Endothelial cell of umbilical vein (primary cell): ENCODE data around the gene FTCDNL1. TPM values are rescaled to one million over a fixed set of nuclear protein-coding genes. Genes with fewer than 3 reads are reported as not detected.

Source experiments
- BruUV-seq: library from RNA; stranded (reverse); fragments of 400-500 nt; replicated peaks from 2 replicates; lab custom pipeline; 2021; lab: Mats Ljungman, UMichigan
- CTCF ChIA-PET: fragments of 300-600, 350-600 bp; sonication (Branson Sonifier 250); formaldehyde crosslinking; loops from one replicate; lab custom pipeline; 2021; ENCODE audit warnings: antibody characterized with exemption, inconsistent platforms; lab: Charles Lee
- POLR2A ChIA-PET: fragments of 300-600, 350-600 bp; sonication (Branson Sonifier 250); formaldehyde crosslinking; loops from one replicate; lab custom pipeline; 2021; ENCODE audit warnings: antibody characterized with exemption, inconsistent platforms; lab: Charles Lee
- DNase-seq: peaks from one replicate; pipeline ENCODE4 v3.0.0-alpha.2; 2011; ENCODE audit warnings: low read depth, low spot score
- FAIRE-seq: peaks from 2 replicates; lab custom pipeline; 2011; peaks lifted over from hg19 to GRCh38; lab: Jason Lieb, UNC
- H2AFZ ChIP-seq: 2 replicates; pipeline ENCODE4 v1.6.0; 2012; ENCODE audit warnings: low read depth, low read length, control low read depth, inconsistent platforms
- H3K27ac ChIP-seq: 2 replicates; pipeline ENCODE4 v1.5.1; 2011; ENCODE audit warnings: low read depth, mild to moderate bottlenecking, control low read depth, low read length, moderate library complexity; ENCODE audit not compliant: insufficient read depth
- H3K27me3 ChIP-seq, 2 experiments: 2 replicates each; pipeline versions ENCODE4 v1.6.0 to v1.6.1; 2011; ENCODE audit warnings: low read length in 2 of 2, mixed read lengths in 1 of 2; ENCODE audit not compliant: control insufficient read depth in 2 of 2, insufficient read depth in 2 of 2
- H3K36me3 ChIP-seq, 2 experiments: 2 replicates in 1 of 2; 3 replicates in 1 of 2; pipeline ENCODE4 v1.5.1; 2011; ENCODE audit warnings: low read length in 2 of 2, mild to moderate bottlenecking in 1 of 2, moderate library complexity in 1 of 2; ENCODE audit not compliant: control insufficient read depth in 2 of 2, insufficient read depth in 2 of 2; ENCODE audit errors: extremely low read depth in 1 of 2
- H3K4me1 ChIP-seq: 3 replicates; pipeline ENCODE4 v1.5.1; 2011; ENCODE audit warnings: mild to moderate bottlenecking, low read length; ENCODE audit not compliant: control insufficient read depth, insufficient read depth; ENCODE audit errors: extremely low read depth
- H3K4me2 ChIP-seq: 2 replicates; pipeline ENCODE4 v1.6.1; 2011; ENCODE audit warnings: low read length, control low read depth, mixed read lengths; ENCODE audit not compliant: insufficient read depth
- H3K4me3 ChIP-seq, 3 experiments: fragments of 200-600 bp in 1 of 3; sonication (generic), shearing (Covaris generic) in 1 of 3; replicated peaks in 1 of 3; 2 replicates each; pipeline ENCODE4 v1.5.1; 2011 to 2016; ENCODE audit warnings: control low read depth in 3 of 3, low read length in 3 of 3, mild to moderate bottlenecking in 2 of 3, inconsistent platforms in 1 of 3, low read depth in 1 of 3, moderate library complexity in 1 of 3; ENCODE audit not compliant: insufficient read depth in 1 of 3
- H3K79me2 ChIP-seq: 2 replicates; pipeline ENCODE4 v1.6.0; 2012; ENCODE audit warnings: low read length, inconsistent platforms; ENCODE audit not compliant: control insufficient read depth, insufficient read depth
- H3K9ac ChIP-seq: replicated peaks from 2 replicates; pipeline ENCODE3; 2011; ENCODE audit warnings: low read length, control low read depth; ENCODE audit not compliant: insufficient read depth; ENCODE audit errors: extremely low read depth
- H3K9me1 ChIP-seq: replicated peaks from 3 replicates; pipeline ENCODE4 v1.6.0; 2011; ENCODE audit warnings: mild to moderate bottlenecking, low read length; ENCODE audit not compliant: control insufficient read depth, insufficient read depth; ENCODE audit errors: extremely low read depth
- H3K9me3 ChIP-seq: replicated peaks from 2 replicates; pipeline ENCODE4 v1.5.1; 2012; ENCODE audit warnings: low read length, inconsistent platforms; ENCODE audit not compliant: control insufficient read depth, insufficient read depth
- H4K20me1 ChIP-seq: replicated peaks from 2 replicates; pipeline ENCODE3; 2011; ENCODE audit warnings: mild to moderate bottlenecking, low read length; ENCODE audit not compliant: control insufficient read depth, insufficient read depth; ENCODE audit errors: extremely low read depth
- EZH2 ChIP-seq: IDR thresholded peaks from 2 replicates; pipeline ENCODE4 v1.6.1; 2012; ENCODE audit warnings: borderline replicate concordance, low read depth, mild to moderate bottlenecking, moderate library complexity, low read length, inconsistent platforms; ENCODE audit not compliant: severe bottlenecking
- FOS ChIP-seq: IDR thresholded peaks from 2 replicates; pipeline ENCODE4 v1.6.1; 2011; ENCODE audit warnings: mild to moderate bottlenecking, low read length, moderate library complexity, borderline replicate concordance; ENCODE audit not compliant: insufficient read depth
- GATA2 ChIP-seq: IDR thresholded peaks from 2 replicates; pipeline ENCODE4 v1.7.0; 2011; ENCODE audit warnings: low read depth, mild to moderate bottlenecking, moderate library complexity, mixed read lengths, low read length; ENCODE audit not compliant: insufficient read length, insufficient read depth
- MYC ChIP-seq: IDR thresholded peaks from one replicate; pipeline ENCODE4 v1.6.1; 2011; ENCODE audit warnings: mild to moderate bottlenecking, low read depth, low read length
- POLR2AphosphoS5 ChIP-seq: IDR thresholded peaks from 2 replicates; pipeline ENCODE4 v1.6.1; 2012; ENCODE audit warnings: low read depth, mild to moderate bottlenecking, control low read depth, low read length, moderate library complexity; ENCODE audit not compliant: insufficient read depth
- dilution Hi-C: fragments of 300-500 bp; cut with MboI; formaldehyde crosslinking; loops from one replicate; pipeline ENCODE4 v1.15.0; 2019; ENCODE audit warnings: low sequenced_read_pairs; ENCODE audit not compliant: extremely low pct_ligation_motif_present
- intact Hi-C: fragments of 100-400 bp; cut with micrococcal nuclease; formaldehyde crosslinking; loops from one replicate; pipeline ENCODE4 v1.10.0; 2022
- polyA plus RNA-seq, 4 experiments: library from polyadenylated mRNA; depleted of rRNA in 3 of 4; stranded (reverse) in 3 of 4; unstranded in 1 of 4; fragments of >200 nt; gene quantifications; 2 replicates each; pipeline versions ENCODE4 v1.2.1 to v1.2.3, GENCODE V29; 2011 to 2012; ENCODE audit warnings: missing spikeins in 1 of 4
- total RNA-seq: library from RNA; stranded (reverse); gene quantifications from 2 replicates; pipeline ENCODE4 v1.2.3, GENCODE V29; 2021
- TF ChIP-seq, protein P1 (sequence below), 2 donors: IDR thresholded peaks; 1 replicate in 1 of 2; 2 replicates in 1 of 2; pipeline ENCODE4 v1.5.1; 2011; ENCODE audit warnings: low read length in 2 of 2, mild to moderate bottlenecking in 2 of 2, moderate library complexity in 2 of 2, control low read depth in 1 of 2, inconsistent platforms in 1 of 2, low read depth in 1 of 2; ENCODE audit not compliant: insufficient read depth in 1 of 2; ENCODE audit errors: extremely low read depth in 1 of 2

FTCDNL1 gene
- total and polyA plus RNA-seq, 2 donors (not counting 3 experiments of a cell fraction or from before 2014, with no cell fraction given), result 0.19 to 0.27 TPM

DNA sequence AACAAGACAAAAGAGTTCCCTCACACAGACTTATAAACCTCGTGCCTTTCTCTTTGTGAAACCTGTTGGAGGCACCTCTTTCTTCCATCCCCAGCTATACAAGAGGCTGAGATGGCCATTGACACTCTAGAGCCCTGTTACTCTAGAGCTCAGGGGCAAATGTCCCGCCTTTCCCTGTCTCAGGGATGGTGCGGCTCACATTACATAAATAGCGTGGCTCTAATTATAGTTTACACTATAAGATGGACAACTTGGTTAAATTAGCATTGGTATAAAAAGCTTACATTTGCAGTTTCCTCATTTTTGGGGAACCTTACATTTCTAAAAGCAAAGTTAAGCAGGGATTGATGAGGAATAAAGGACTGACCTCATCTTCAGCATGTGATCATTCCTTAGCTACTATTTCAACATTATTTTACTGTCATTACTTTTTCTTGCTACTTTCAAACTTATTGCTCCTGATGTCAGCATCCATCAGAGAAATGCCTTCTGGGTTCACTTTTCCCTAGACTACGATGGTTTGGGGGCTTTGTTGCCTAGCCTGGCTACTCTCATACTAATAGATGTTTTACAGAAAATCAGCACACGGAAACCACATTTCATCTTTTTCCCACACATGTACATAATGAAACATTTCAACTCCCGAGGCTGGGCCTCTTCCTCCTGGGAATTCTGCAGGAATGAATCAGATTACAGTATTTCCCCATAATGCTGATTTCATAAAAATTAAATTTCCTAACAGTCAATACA is 40.4 kb downstream of the FTCDNL1 start:
- ChIA-PET POLR2A (no interaction called here), CTCF (interaction anchor here (1.3 kb wide), 1 partner anchor 17 kb away, joined by 3 read pairs; no protein-coding TSS in a partner anchor)
- Histone ChIP-seq H3K36me3 (no peaks in the 10 kb centered on the region), H3K9me1 (no peaks in the 10 kb centered on the region), H3K4me3 (no peak overlapping the region), H3K4me1 (no peaks in the 10 kb centered on the region), H4K20me1 (no peaks in the 10 kb centered on the region), H2AFZ (no peak overlapping the region), H3K4me2 (no peak overlapping the region), H3K9ac (no peak overlapping the region), H3K27me3 (peaks cover 0 to 1% of the 10 kb centered on the region in 2 experiments), H3K9me3 (no peaks in the 10 kb centered on the region), H3K27ac (no peak overlapping the region), H3K79me2 (no peaks in the 10 kb centered on the region)
- dilution Hi-C loops, result no loop called here
- DNase-seq, result no peak
- BruUV-seq, result no TSS peak
- intact Hi-C loops, result no loop called here
- no peak for FAIRE-seq
- TF ChIP-seq EZH2 (no peak), POLR2AphosphoS5 (no peak), MYC (no peak), GATA2 (no peak), FOS (no peak)
- TF ChIP-seq, protein P1, sequence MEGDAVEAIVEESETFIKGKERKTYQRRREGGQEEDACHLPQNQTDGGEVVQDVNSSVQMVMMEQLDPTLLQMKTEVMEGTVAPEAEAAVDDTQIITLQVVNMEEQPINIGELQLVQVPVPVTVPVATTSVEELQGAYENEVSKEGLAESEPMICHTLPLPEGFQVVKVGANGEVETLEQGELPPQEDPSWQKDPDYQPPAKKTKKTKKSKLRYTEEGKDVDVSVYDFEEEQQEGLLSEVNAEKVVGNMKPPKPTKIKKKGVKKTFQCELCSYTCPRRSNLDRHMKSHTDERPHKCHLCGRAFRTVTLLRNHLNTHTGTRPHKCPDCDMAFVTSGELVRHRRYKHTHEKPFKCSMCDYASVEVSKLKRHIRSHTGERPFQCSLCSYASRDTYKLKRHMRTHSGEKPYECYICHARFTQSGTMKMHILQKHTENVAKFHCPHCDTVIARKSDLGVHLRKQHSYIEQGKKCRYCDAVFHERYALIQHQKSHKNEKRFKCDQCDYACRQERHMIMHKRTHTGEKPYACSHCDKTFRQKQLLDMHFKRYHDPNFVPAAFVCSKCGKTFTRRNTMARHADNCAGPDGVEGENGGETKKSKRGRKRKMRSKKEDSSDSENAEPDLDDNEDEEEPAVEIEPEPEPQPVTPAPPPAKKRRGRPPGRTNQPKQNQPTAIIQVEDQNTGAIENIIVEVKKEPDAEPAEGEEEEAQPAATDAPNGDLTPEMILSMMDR (IDR thresholded peaks at IDR 0.05; ENCODE audit: extremely low read depth in 1 of 2, insufficient read depth in 1 of 2, low read depth in 1 of 2, low read length in 2 of 2), result no peak
